Activated CD4-positive, alpha-beta T cell treated with anti-CD3 and anti-CD28 coated beads for 24 hours (primary cell): ENCODE measurements around the gene DCDC2.
"Not testable (repeated sequence)": the region's sequence is repeated elsewhere in the genome, so short reads cannot be mapped to it uniquely, and the experiment has no call there.

Experiments used
- DNase-seq, 2 donors: peaks; one replicate each; pipeline ENCODE4 v3.0.0-alpha.2; 2020; ENCODE audit warnings: low read depth in 2 of 2

DCDC2 gene

GRCh38 chr6:24225838-24226237 is 132.0 kb downstream of the DCDC2 start:
- DNase-seq = no peak

- DNase-seq = no peak
Observed at GRCh38 chr6:24223115-24223919, 134.5 kb downstream of the DCDC2 start.

- no peak for DNase-seq
Observed at GRCh38 chr6:24219670-24220069, 138.2 kb downstream of the DCDC2 start.

GRCh38 chr6:24214984-24215383 is 142.9 kb downstream of the DCDC2 start:
- DNase-seq = no peak

- no peak for DNase-seq
Observed at GRCh38 chr6:24207413-24207812, 150.4 kb downstream of the DCDC2 start.

- no peak for DNase-seq
Observed at GRCh38 chr6:24205020-24205492, 152.8 kb downstream of the DCDC2 start.

- not testable (repeated sequence) for DNase-seq
Observed at GRCh38 chr6:24204113-24204512, 153.7 kb downstream of the DCDC2 start.

- no peak for DNase-seq
Observed at GRCh38 chr6:24197892-24198291, 160.0 kb downstream of the DCDC2 start.

- DNase-seq = no peak
Observed at GRCh38 chr6:24195836-24196597, 161.8 kb downstream of the DCDC2 start.

- no peak for DNase-seq
Observed at GRCh38 chr6:24194978-24195700, 162.7 kb downstream of the DCDC2 start.

GRCh38 chr6:24193364-24193763 is 164.5 kb downstream of the DCDC2 start:
- DNase-seq = no peak

- DNase-seq = no peak
Observed at GRCh38 chr6:24191346-24191745, 166.5 kb downstream of the DCDC2 start.

GRCh38 chr6:24188578-24189080 is 169.2 kb downstream of the DCDC2 start:
- DNase-seq = no peak

GRCh38 chr6:24187965-24188577 is 169.8 kb downstream of the DCDC2 start:
- DNase-seq = no peak

GRCh38 chr6:24186349-24186748 is 171.5 kb downstream of the DCDC2 start:
- no peak for DNase-seq

- no peak for DNase-seq
Observed at GRCh38 chr6:24183584-24183983, 174.3 kb downstream of the DCDC2 start.

- DNase-seq = no peak
Observed at GRCh38 chr6:24157886-24158285, 200.0 kb downstream of the DCDC2 start.

- no peak for DNase-seq
Observed at GRCh38 chr6:24154121-24154520, 203.7 kb downstream of the DCDC2 start.

- DNase-seq = no peak
Observed at GRCh38 chr6:24152014-24152413, 205.8 kb downstream of the DCDC2 start.

- DNase-seq = no peak
Observed at GRCh38 chr6:24149836-24150235, 208.0 kb downstream of the DCDC2 start.

GRCh38 chr6:24149296-24149695 is 208.6 kb downstream of the DCDC2 start:
- DNase-seq = no peak

- no peak for DNase-seq
Observed at GRCh38 chr6:24148684-24149083, 209.2 kb downstream of the DCDC2 start.
